HG02885 (cell line): ENCODE data around the gene DENND5A.
"Not testable (repeated sequence)": the region's sequence is repeated elsewhere in the genome, so short reads cannot be mapped to it uniquely, and the experiment has no call there.

Source experiments
- ATAC-seq: cut with Tn5 transposase; IDR thresholded peaks from one replicate; pipeline ENCODE4 v1.9.1; 2021; ENCODE audit warnings: mild to moderate bottlenecking; ENCODE audit not compliant: unreplicated experiment, poor library complexity

DENND5A gene

GRCh38 chr11:9109858-9110731, 155.1 kb downstream of the DENND5A start:
- ATAC-seq = no peak

- no peak for ATAC-seq
Measured at GRCh38 chr11:9104580-9104979, 160.6 kb downstream of the DENND5A start.

GRCh38 chr11:9103542-9104276, 161.4 kb downstream of the DENND5A start:
- ATAC-seq = no peak

- ATAC-seq = no peak
Measured at GRCh38 chr11:9099617-9100016, 165.5 kb downstream of the DENND5A start.

GRCh38 chr11:9098455-9098854, 166.7 kb downstream of the DENND5A start:
- not testable (repeated sequence) for ATAC-seq

- not testable (repeated sequence) for ATAC-seq
Measured at GRCh38 chr11:9097186-9097943, 167.8 kb downstream of the DENND5A start.

GRCh38 chr11:9096427-9096826, 168.7 kb downstream of the DENND5A start:
- no peak for ATAC-seq

- ATAC-seq = no peak
Measured at GRCh38 chr11:9095421-9095820, 169.7 kb downstream of the DENND5A start.

- no peak for ATAC-seq
Measured at GRCh38 chr11:9094420-9094819, 170.7 kb downstream of the DENND5A start.

- no peak for ATAC-seq
Measured at GRCh38 chr11:9092853-9093778, 172.0 kb downstream of the DENND5A start.

- no peak for ATAC-seq
Measured at GRCh38 chr11:9092072-9092471, 173.1 kb downstream of the DENND5A start.

- no peak for ATAC-seq
Measured at GRCh38 chr11:9091044-9091922, 173.9 kb downstream of the DENND5A start, which contains the start of gene SCUBE2. TSS of gene SCUBE2 (minus strand) at chr11:9091599. CDS start at chr11:9091528, 71 bp downstream.

GRCh38 chr11:9090488-9091043, 174.6 kb downstream of the DENND5A start:
- ATAC-seq = no peak

- ATAC-seq = no peak
Measured at GRCh38 chr11:9089636-9090035, 175.5 kb downstream of the DENND5A start.

GRCh38 chr11:9089061-9089460, 176.1 kb downstream of the DENND5A start:
- no peak for ATAC-seq
